NCI-H1930 (cell line): ENCODE data around the gene RHBDD3.

Experiments
- DNase-seq, 2 experiments: peaks; one replicate each; lab custom pipeline; 2025; lab: John Stamatoyannopoulos, UW

RHBDD3 gene

DNA sequence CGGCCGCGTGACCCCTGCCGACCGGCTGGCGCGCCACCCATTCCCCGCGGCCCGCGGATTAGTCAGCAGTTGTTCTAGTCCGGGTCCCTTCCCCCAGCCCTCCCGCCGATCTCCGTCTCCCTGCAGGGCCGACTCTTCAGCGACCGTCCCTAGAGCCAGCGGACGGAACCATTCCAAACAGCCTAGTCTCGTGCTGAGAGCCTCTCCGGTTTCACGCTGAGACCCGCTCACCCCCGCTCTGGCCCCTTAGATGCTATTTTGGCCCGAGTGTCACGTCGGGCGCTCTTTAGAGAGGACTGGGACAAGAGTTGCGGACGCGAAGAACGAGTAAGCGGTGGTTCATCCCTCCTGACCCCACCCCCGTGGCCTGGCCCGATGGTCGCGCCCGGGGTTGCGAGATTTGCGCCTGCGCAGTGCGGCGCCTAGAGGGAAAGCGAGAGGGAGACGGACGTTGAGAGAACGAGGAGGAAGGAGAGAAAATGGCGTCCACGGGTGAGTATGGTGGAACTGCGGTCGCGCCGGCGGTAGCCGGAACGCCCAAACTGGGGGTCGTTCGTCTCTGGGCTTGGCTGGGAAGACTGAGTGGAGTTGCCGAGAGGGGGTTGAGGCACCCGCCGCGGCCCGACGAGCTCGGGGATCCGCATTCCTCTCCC, at the start of gene RHBDD3, which contains the start of gene EWSR1:
Gene RHBDD3, minus strand, starts transcription at position 124 of the 653 bp plus-strand sequence. CDS start 2,355 bp downstream, outside the sequence.
Gene EWSR1, plus strand, starts transcription at position 411 of the 653 bp plus-strand sequence. Its CDS starts 69 bp downstream, at position 480.
- peak; percentile 88 to 96 for DNase-seq

DNA sequence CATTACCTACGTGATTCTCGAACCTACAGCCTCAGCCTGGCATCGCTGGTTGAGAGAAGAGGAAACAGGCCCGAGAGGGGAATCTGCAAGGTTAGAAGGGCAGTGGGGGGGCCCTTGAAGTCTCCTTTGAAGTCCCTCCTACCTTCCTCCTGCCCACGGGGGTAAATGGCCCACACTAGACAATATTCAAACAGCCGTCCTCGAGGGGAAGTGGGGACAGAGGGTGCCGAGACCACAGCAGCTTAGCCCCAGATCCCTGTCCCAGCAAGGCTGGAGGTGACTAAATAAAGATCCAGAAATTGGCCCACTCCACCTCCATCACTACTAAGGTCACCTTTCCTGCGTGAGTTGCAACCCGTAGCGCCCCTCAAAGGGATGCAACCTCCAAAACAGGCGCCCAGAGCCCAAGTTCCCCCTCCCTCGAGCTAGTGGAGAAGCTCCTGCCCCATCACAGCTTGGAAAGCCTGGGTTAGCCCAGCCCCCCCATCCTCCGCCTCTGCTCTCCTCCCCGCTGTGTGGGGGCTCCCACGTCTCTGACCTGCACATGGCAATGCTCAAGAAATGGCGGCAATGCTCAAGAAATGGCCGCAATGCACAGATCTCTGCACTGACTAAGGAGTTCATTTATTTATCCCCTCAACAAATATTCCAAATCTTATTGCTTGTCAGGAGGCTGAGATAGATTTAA, 48.5 kb upstream of the RHBDD3 start:
- no peak for DNase-seq

DNA sequence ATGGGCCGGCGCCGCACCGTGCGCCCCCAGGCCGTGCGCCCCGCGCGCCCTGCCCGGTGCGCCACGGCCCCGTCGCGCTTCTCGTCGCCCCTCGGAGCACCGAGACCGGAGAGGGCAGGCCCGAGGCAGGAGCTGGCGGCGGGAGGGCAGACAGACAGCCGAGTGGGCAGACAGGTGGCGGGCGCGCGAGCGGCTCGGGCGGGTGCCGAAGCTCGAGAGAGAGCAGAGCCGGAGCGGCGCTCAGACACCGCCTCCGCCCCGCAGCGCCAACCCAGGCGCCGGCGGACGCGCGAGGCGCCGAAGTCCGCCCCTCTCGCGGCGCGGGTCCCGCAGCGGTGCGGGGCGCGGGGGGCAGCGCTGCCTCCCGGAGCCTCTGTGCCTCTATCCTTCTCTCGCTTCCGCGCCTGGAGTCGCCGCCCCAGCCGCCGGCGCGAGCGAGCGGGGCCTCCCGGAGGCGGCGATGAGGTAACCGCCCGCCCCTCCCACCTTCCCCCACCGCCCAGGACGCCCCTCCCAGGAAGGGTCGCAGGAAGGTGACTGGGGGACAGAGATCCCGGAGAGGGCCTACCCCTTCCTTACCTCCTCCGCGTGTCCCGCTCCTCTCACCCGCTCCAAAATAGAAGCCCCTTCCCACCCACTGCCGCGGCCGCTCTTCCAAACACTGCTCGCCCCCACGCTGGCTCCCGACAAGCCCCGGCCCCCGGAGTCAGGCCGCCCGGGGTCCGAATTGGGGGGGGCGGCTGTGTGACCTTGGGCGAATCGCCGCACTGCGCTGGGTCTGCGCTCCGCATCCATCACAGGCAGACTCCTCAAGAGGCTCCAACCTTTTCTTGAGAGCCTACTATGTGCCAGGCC, 47.7 kb upstream of the RHBDD3 start, which contains the start of gene RASL10A:
Gene RASL10A, minus strand, starts transcription at position 412 of the 855 bp plus-strand sequence. CDS start 451 bp downstream, outside the sequence.
- DNase-seq, result peak in 1 of 2 experiments; percentile 31

DNA sequence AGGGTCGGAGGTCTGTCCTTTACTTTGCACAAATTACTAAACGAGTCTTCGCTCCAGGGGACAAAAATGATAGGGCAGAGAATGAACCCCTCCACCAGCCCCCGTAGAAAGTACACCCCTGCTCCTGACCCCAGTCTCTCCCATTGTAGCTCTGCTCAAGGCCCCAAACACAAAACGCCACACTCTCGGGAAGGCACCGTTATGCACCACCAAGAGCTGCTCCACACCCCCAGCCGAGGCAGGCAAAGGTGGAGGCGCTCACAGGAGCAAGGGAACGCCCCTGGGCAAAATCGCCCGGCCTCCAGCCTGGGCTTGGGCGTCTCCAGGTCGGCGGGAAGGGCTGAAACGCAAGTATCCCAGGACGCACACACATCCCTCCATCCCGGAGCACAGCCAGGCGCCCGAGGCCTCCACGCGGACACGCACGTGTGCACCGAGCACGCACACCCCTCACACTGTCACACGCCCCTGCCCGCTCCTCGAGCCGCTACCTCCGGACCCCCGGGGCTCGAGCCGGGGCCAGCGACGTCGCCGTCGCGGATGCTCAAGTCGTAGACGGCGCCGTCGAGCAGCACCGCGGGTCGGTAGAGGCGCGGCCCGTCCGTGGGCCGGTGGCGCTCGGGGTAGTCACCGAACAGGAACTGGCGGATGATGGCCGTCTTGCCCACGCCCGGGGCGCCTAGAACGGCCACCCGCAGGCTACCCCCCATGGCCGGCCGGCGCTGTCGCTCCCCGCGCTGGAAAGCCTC, 46.9 kb upstream of the RHBDD3 start:
- DNase-seq, result no peak

DNA sequence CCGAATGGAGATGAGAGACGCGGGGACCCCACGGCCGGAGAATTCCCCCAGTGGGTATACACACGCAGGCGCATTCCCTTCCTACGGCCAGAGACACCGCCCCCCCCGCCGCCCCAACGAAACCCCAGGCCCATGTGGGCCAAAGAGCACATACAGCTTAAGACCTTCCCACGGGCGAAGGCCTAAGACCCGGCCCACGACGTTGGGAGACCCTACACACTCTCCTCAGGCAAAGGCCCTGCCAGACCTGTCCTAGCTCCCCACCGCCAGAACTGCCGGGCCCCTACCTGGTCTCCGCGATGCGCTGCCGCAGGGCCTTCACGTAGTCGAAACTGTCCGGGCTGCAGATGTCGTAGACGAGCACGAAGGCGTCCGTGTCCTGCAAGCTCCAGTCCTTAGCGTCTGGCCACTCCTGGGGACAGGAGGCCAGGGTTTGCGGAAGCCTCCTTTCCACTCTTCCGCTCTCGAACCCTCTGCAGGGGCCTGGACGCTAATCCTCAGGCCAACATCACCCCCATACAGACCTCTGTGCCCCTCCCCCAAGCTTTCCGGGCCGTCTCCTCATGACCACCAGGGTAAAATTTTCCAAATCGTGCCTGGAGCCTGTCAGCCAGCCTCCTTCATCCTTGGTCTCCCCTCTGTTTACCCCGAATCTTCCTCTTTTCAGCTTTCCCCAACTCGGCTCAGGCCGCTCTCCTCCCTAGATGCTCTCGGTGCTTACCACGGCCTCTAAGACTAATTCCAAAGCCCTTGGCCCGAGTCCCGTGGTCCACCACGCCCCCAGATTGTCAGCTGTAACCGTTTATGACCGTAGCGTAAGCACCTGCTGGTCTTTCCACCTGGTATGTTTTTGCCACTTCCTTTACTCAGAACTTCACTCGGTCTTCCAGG, 46.0 kb upstream of the RHBDD3 start:
- no peak for DNase-seq

DNA sequence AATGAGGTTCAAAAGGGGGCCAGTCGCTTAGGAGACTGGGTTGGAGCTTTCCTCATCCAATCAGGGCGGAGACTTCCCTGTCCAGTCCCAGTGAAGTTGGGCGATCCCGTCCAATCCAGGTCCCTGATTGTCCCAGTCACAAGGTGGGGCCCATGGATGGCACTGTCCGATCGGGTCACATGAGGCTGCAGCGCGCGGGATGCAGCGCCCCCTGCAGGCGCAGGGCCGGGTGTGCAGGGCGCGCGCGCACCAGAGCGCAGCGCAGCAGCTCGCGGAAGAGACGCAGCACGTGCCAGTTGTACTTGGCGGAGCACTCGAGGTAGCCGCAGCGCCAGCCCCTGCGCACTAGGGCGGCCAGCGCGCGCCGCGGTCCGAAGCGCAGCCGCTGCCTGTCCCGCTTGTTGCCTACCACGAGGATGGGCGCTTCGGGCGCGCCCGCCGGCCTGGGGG, 45.4 kb upstream of the RHBDD3 start:
- DNase-seq, result peak in 1 of 2 experiments; percentile 50

DNA sequence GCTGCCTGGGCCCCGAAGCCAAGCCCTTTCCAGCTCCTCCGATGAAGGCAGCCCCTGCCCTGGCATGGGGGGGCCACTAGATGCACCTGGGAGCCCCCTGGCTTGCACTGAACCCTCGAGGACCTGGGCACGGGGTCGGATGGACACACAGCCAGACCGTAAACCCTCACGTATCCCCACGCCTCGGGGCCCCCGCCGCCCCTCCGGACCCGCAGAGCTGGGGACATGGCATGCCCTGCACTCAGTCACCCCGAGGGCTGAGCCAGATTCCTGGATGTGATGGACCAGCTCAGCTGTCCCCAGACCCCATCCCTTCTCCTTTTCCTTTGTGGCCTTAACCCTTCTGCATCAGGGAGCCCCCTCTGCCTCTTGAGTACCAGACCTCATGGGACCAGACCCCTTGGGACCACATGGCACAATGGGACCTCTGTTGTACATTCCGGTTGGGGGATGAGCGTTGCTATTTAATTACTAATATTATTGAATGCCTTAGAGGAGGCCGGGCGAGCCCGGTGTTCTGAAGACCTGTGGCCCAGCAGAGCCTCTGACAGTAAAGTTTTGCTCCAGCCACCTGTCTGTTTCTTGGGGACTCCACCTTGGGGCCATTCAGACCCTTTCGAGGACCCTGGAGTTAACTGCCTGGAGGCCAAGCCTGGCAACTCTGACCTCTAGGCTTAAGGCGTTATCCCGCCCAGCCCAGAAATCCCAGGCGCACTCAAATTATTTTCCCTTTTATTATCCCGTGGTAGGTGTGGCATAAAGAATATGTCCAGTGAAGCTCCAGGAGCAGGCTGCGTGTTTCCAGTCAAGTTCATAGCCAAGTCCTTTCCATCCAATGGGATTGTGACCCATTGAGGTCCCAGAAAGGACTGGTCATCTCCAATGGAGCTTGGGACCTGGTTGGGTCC, 44.7 kb upstream of the RHBDD3 start:
- no peak for DNase-seq

DNA sequence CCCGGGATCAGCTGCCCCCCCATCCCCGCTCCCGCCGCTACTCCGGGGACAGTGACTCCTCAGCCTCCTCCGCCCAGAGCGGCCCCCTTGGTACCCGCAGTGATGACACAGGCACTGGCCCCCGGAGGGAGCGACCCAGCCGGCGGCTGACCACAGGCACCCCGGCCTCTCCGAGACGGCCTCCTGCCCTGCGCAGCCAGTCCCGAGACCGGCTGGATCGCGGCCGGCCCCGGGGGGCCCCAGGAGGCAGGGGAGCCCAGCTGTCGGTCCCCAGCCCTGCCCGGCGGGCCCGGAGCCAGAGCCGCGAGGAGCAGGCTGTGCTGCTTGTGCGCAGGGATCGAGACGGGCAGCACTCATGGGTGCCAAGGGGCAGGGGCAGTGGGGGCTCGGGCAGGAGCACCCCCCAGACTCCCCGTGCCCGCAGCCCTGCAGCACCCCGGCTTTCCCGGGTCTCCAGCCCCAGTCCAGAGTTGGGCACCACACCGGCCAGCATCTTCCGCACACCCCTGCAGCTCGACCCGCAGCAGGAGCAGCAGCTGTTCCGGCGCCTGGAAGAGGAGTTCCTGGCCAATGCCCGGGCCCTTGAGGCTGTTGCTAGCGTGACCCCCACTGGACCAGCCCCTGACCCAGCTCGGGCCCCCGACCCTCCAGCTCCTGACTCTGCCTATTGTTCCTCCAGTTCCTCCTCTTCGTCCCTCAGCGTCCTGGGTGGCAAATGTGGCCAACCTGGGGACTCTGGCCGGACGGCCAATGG, 43.9 kb upstream of the RHBDD3 start:
- no peak for DNase-seq

DNA sequence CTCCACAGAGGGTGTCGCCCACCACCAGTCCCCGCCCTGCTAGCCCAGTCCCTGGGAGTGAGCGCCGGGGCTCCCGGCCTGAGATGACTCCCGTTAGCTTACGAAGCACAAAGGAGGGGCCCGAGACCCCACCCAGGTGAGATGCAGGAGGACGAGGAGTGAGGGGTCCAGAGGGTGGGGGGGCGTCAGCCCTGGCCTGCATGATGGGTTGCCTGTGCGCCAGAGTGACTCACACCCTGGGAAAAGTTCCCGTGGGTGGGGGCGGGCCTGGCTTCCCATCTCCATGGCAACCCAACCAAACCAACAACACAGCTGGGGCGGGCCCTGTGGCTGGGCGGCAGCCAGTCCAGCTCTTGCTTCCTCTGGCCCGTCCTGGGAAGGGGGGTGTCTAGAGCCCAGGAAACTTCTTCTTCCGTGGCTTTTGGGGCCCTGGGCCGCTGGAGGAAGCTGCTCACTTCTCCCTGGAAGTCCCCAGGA, 43.1 kb upstream of the RHBDD3 start:
- no peak for DNase-seq

DNA sequence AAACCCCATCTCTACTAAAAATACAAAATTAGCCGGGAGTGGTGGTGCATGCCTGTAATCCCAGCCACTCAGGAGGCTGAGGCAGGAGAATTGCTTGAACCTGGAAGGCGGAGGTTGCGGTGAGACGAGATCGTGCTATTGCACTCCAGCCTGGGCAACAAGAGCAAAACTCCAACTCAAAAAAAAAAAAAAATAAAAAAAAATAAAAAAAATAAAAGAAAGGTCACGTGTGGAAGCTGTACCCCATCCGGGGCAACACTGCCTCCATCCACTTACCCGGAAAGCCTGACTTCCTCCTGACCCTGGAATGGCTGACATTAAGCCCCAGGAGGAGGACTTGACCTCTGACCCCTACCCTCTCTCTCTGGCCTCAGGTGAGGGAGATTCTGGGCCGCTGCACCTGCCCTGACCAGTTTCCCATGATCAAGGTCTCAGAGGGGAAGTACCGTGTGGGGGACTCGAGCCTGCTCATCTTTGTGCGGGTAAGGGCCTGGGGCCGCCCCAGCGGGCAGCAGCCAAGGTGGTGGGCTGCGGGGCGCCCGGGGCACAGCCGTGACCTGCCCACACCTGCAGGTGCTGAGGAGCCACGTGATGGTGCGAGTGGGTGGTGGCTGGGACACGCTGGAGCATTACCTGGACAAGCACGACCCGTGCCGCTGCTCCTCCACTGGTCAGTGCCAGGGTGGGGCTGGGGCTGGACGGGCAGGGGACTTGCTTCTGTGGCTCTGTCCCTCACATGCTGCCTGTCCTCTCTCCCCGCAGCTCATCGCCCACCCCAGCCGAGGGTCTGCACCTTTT, 42.5 kb upstream of the RHBDD3 start:
- DNase-seq, result no peak

DNA sequence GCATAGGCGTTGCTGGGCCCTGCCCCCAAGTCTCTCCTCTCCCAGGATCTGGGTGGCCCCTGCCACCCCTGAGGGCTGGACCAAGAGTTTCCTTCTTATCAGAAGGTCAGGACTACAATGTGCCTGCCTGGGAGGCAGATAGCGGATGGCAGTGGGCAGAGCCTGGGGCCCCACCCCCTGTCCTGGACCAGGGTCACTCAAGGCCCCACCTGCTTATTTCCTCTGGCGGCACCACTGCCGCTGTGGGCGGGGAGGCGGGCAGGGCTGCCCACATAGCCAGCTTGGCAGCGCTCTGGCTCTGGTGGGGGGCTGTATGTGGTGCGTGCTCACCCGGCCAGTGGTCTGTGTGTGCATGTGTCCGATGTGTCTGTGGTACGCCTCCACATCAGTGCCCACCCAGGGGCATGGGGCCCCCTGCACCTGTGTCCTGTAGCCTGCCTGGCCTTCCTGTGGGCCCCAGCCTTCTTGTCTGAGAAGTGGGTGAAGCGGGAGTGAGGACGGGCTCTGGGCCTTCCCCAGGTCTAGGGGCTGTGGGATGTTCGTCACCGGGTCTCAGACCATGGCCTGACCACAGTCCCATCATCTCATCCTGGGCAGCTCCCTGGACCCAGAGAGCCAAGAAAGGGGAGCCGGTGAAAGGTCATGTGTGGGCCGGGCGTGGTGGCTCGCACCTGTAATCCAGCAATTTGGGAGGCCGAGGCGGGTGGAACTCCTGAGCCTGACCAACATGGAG, 41.7 kb upstream of the RHBDD3 start:
- no peak for DNase-seq

DNA sequence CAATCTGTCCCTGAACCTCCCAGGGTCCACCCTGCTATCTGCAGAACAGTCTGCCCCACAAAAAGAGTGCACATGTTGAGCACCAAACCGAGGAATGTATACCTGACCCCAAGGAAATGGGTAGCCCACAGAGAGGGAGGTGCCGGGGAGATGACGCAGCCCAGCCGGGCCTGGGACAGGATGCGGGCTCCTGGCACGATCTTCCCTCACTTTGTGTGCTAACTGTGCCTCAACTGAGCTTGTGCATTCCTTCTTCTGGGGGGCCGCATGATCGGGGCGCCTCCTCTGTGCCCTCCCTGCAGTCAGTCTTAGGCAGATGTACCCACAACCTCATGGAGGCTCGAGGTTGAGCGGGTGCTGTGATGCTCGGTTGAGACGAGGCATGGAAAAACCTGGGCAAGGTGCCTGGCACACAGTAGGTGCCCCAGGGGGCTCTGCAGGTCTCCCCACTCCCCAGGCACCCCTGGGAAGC, 41.0 kb upstream of the RHBDD3 start:
- DNase-seq, result no peak

DNA sequence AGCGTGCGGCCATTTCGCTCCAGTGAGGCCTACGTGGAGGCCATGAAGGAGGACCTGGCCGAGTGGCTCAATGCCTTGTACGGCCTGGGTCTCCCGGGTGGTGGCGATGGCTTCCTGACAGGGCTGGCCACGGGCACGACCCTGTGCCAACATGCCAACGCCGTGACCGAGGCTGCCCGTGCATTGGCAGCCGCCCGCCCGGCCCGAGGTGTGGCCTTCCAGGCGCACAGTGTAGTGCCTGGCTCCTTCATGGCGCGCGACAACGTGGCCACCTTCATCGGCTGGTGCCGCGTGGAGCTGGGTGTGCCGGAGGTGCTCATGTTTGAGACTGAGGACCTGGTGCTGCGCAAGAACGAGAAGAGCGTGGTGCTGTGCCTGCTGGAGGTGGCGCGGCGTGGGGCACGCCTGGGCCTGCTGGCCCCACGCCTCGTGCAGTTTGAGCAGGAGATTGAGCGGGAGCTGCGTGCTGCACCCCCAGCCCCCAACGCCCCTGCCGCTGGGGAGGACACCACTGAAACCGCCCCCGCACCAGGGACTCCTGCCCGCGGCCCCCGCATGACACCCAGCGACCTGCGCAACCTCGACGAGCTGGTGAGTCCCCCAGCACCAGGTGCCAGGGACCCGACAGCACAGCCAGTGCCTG, 40.5 kb upstream of the RHBDD3 start:
- DNase-seq, result no peak

DNA sequence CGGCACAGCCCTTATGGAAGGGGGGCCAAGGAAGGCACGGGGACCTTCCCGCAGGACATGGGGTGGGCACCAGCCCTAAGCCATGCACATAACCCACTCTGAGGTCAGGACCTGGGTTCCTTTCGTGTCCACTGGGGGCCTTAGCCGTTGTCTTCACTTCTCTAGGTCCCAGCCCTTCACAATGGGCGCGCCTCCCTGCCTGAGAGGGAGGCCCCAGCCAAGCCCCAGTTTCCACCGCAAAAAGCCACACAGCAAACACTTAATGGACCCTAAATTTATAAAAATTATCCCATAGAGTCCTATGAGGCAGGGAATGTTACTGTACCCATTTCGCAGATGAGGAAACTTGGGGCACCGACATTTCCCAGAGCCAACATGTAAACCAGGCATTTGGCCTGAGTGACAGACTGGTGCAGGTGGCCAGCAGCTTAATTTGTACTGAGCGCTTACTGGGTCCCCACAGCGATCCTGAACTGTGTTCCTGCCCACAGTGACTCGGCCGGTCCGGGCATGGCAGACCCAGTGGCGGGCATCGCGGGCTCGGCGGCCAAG, 39.9 kb upstream of the RHBDD3 start:
- no peak for DNase-seq

DNA sequence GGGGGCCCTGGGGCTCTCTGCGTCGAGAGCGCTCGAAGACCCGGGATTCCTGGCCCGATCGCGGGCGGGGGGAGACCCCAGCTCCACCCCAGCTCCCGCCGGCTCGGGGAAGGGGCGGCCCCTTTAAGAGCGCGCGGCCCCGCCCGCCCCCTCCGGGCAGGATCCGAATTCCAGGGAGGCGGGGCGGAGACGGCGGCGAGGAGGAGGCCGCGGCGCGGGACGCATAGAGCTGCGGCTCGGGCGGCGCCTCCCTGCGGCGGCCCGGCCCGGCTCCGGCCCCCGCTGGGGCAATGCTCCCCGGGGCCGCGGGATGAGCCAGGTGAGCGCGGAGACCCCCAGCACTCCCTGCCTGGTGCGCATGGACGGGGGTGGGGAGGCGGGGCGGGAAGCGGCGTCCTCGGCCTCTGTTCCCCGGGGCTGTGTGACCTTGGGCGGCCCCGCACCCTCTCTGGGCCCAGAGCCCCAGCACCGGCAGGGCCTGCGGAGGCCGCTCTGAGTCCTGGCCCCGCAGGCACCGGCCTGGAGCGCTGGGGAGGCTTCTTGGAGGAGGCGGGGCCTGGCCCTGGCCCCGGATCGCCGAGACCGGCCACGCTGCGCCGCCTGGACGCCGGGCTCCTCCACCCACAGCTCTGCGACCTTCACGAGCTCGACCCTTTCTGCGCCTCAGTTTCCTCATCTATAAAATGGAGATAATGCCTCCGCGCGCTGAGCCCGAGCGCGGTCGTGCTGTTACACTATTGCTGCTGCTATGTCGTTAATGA, 39.2 kb upstream of the RHBDD3 start:
- peak; percentile 68 to 81 for DNase-seq
